Mammary epithelial cell (primary cell): ENCODE results near the gene TRIM2.

ENCODE experiments used
- CTCF ChIP-seq, 2 donors: IDR thresholded peaks in 1 of 2; conservative IDR thresholded peaks in 1 of 2; 2 replicates each; pipeline ENCODE4 v1.5.1; 2011 to 2012; ENCODE audit warnings: inconsistent platforms in 2 of 2, low read length in 2 of 2, mild to moderate bottlenecking in 2 of 2, control low read depth in 1 of 2, low read depth in 1 of 2; ENCODE audit not compliant: insufficient read depth in 1 of 2; ENCODE audit errors: extremely low read depth in 1 of 2
- EZH2 ChIP-seq: IDR thresholded peaks from 2 replicates; pipeline ENCODE4 v1.6.1; 2012; ENCODE audit warnings: low read length, inconsistent platforms, borderline replicate concordance

GRCh38 chr4:153295131-153295755, 91.0 kb downstream of the TRIM2 start:
- TF ChIP-seq CTCF (conservative IDR thresholded peaks at IDR 0.05 in 1 of 2, IDR thresholded peaks at IDR 0.05 in 1 of 2; ENCODE audit: extremely low read depth in 1 of 2, insufficient read depth in 1 of 2, low read depth in 1 of 2, low read length in 2 of 2) (peak; percentile 30 to 49), EZH2 (no peak)
